HG03558 (cell line): Measurements from ENCODE around the gene CAMK4.

Source experiments
- ATAC-seq: cut with Tn5 transposase; IDR thresholded peaks from one replicate; pipeline ENCODE4 v1.9.1; 2021; ENCODE audit warnings: moderate number of reproducible peaks; ENCODE audit not compliant: unreplicated experiment; ENCODE audit errors: extremely low read depth

The CAMK4 gene

GRCh38 chr5:111366388-111366787 lies 142.2 kb downstream of the CAMK4 start:
- ATAC-seq, result no peak

DNA sequence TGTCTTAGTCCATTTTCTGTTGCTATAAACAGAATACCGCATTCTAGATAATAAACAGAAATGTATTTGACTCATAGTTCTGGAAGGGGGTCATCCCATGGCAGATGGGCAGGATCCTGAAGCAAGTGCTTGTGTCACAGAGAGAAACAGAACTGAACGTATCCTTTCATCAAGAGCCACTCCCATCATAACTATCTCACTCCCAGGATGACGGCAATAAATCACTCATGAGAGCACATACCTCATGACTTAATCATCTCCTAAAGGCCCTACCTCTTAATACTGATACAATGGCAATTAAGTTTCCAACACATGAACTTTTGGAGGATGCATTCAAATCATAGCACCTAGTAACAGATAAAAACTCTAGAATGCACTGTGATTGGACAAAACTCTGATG lies 142.9 kb downstream of the CAMK4 start:
- no peak for ATAC-seq

DNA sequence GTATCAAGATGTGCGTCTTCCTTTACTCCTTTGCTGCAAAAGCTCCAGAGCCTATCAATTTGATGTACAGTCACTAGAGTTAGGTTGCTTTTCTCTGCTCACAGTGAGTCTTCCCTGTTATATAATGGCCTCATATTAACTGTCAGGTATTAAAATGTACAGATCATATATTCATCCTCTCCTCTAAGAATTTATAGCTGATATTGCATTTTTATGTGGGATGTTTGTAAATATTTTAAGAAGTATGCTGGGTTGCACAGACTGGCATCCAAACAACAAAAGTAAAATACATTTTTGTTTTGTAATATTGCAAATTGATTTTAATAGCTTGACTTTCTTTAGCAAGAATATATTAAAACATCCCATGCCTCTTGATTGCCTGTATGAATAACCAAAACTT lies 148.6 kb downstream of the CAMK4 start:
- ATAC-seq, result no peak

DNA sequence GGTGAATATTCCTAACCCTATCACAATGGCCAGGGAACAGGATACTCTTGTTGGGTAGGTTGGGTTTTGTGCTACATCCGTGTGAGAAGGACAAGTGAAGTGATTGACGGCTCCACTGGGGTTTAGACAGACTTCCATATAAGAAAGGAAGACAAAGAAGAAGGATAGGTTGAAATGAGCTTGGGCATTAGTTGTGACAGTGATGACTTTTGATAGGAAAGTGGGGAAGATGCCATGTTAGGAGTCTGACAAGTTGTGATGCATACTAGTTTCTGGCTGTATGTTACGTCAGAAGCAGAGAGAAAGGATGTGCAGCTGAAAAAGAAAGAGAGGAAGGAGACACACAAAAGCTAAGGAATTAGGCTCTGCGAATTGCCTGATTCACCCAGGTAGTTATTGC lies 150.2 kb downstream of the CAMK4 start:
- no peak for ATAC-seq

DNA sequence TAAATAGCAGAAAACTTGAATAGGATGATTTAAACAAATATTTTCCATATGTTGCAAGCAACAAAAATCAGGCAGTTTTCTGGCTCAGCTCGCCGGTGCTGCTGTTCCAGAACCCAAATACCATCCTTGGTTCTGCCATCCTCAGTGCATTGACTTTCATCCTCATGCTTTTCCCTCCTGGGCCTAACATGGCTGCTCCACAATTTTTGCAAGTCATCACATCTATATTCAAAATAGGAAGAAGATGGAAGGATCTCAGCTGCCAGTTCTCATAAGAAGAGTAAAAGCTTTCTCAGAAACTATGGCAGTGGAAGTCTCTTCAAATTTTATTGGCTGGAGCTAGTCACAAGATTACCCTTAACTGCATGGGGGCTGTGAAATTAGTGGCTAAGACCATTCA lies 151.5 kb downstream of the CAMK4 start:
- no peak for ATAC-seq

GRCh38 chr5:111377306-111377705 lies 153.1 kb downstream of the CAMK4 start:
- no peak for ATAC-seq

DNA sequence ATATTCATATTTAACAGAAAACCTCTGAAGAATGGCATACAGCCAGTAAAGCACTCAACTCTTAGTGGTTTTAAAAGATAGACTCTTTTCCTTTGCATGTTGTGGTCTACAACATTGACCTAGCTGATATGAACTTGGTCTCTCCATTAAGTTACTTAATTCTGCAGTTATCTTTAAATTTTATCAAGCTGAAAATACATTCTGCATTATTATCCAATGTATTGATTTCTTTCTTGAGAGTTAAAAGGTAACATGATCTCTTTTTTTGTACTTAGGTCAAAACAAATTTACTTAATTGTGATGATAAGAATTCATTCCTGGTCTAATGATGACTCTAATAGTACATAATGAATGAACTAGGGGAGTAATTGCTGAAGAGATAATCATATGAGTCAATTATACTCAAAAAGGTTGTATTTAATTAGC lies 155.2 kb downstream of the CAMK4 start:
- no peak for ATAC-seq

GRCh38 chr5:111383288-111383970 lies 159.2 kb downstream of the CAMK4 start:
- no peak for ATAC-seq

DNA sequence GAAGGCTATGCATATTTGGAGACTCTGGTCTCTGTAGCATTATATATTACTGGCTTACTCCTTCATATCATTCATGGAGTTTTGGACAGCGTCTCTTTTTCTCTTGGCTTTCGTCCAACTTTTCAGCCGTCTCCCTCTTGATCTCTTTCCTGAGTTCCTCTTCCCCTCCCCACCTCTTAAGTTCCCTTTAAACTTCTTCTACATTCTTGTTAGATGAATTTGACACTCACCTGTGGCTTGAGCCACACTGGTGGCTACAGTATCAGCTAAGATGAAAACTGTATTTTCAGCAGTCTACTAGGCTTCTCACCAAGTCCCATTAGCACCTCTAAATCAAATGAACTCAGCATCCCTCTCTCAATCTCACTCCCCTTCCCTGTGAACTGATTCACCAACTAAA lies 160.0 kb downstream of the CAMK4 start:
- no peak for ATAC-seq

- ATAC-seq, result no peak
These were observed 160.9 kb downstream of the CAMK4 start for GRCh38 chr5:111385051-111385450.

- ATAC-seq, result no peak
These were observed 162.0 kb downstream of the CAMK4 start for GRCh38 chr5:111385970-111386831.

DNA sequence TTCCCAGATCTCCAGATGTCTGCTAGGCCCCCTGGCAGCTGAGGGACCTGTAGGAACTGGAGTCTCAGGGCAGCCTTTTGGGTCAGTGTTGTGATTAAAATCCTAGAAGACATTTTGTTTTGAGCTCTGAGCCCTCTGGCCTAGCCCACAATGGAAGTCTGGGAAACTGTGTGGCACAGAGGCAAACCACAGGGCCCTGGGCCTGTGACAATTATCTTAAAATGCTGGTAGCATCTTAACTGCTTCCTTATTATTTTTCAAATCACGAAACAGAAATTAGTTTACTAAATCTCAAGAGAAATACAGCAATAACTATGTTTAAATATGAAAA lies 162.6 kb downstream of the CAMK4 start:
- no peak for ATAC-seq

DNA sequence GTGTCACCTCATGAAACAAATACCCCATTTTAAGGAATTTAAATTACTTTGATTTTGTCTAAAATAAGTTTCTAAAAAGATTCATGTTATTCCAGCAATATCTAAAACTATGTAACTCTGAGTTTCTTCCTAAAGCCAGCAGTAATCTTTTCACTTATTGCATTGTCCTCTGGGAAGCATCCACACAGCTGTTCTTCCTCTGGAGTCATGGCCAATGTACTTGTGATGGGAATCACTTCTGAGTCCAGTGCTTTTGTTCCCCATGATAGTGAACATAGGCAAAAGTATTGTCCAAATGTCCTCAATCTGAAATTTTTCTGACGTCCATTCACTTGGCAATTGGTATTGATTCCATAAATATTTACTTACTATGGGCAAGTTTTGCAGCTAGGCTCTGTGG lies 163.2 kb downstream of the CAMK4 start:
- no peak for ATAC-seq

DNA sequence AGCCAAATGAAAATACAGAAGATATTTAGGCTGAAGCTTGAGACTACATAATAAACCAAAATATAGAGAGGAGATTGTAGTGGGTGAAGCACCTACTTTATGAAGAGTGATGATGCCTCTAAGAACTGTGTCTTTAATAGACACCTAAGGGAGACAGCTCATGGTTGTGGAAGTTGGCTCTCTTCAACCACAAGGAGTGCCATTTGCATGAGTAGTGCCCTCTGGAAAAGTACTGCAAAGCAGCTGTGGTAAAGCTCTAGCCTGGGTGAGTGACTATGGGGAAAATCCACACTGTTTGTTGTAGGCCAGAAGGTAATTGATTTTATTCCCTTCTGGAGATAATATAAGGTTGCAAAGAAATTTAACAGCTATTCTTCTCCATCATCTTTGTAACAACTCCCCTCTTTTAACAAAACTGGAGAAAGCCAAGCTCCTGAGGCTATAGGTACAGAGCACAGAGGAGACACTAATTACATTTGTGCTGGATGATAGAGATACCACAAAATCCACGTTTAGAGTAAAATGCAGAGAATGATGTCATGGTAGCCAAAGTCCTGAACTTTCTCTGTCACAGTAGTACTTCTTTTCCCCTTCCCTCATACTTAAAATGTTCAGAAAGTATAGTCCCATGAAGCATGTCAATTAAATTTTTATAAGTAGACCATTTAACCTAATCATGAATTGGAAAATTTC lies 165.4 kb downstream of the CAMK4 start:
- ATAC-seq, result no peak

DNA sequence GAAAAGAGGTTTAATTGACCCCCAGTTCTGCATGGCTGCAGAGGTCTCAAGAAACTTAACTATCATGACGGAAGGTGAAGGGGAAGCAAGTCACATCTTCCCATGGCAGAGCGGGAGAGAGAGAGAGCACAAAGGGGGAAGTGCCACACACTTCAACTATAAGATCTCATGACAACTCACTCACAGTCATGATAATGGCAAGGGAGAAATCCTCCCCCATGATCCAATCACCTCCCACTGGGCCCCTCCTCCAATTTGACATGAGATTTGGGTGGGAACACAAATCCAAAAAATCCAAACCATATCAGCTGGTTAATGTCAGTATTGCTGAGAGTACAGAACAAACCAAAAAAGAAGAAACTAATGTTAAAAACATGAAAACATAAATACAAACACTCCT lies 168.0 kb downstream of the CAMK4 start:
- ATAC-seq, result no peak

DNA sequence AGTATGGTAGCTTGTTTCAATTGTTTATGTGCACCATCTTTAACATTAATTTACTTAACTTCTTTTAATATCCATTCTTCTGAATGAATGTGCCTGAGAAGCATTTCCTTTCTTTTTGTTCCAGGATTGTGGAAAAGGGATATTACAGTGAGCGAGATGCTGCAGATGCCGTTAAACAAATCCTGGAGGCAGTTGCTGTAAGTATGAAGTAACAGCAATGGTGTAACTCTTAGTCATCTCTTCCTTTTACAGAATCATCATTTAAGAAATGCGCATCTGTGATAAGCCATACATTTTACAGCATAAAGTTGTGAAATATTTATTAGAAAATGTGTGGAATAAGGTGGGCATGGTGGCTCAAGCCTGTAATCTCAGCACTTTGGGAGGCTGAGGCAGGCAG lies 170.4 kb downstream of the CAMK4 start:
- ATAC-seq, result no peak

GRCh38 chr5:111398013-111398412 lies 173.8 kb downstream of the CAMK4 start:
- no peak for ATAC-seq

- ATAC-seq, result no peak
These were observed 174.9 kb downstream of the CAMK4 start for GRCh38 chr5:111399113-111399512.

GRCh38 chr5:111401906-111402305 lies 177.7 kb downstream of the CAMK4 start:
- ATAC-seq, result no peak

GRCh38 chr5:111404270-111404769 lies 180.1 kb downstream of the CAMK4 start:
- ATAC-seq, result no peak

- no peak for ATAC-seq
These were observed 183.4 kb downstream of the CAMK4 start for GRCh38 chr5:111407562-111407961.
